Renal cortex interstitium (tissue), 11 donors: ENCODE results near the gene DCTN4. TPM values are rescaled to one million over a fixed set of nuclear protein-coding genes. Genes with fewer than 3 reads are reported as not detected.

ENCODE experiments used
- DNase-seq, 11 donors: peaks; one replicate each; pipeline ENCODE4 v3.0.0-alpha.2; 2013; ENCODE audit warnings: low read depth in 9 of 11, low spot score in 4 of 11; ENCODE audit errors: extremely low read depth in 1 of 11
- polyA plus RNA-seq, 3 donors: library from polyadenylated mRNA; unstranded; fragments of 120-200 nt; gene quantifications; one replicate each; pipeline ENCODE4 v1.2.1, GENCODE V29; 2013; ENCODE audit not compliant: insufficient read length in 3 of 3

Gene DCTN4
- polyA plus RNA-seq, 3 donors: 57.8 to 72.0 (median 68.9) TPM

GRCh38 chr5:150781706-150782614 lies 23.1 kb upstream of the DCTN4 start:
- DNase-seq: peak in 1 of 11 donors; percentile 66

DNA sequence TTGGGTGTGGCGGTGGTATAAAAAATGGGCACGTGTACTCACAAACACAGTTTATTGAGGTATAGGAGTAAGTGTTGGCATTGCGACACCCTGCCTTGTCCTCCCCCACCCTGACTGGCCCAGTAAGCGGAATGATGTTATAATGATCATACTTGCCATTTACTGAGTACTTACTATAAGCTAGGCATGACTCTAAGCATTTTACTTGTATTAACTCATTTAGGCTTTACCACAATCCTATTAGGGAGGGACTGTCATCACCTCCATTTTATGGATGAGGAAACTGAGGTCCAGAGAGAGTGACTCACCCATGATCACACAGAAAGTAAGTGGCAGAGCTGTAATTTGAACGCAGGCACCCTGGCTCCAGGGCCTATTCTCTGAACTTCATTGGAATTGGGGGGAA lies 22.0 kb upstream of the DCTN4 start:
- DNase-seq: no peak

GRCh38 chr5:150780187-150780692 lies 21.4 kb upstream of the DCTN4 start:
- DNase-seq: peak in 1 of 11 donors; percentile 37

- no peak for DNase-seq
Measured at GRCh38 chr5:150779397-150780186, 20.8 kb upstream of the DCTN4 start.

GRCh38 chr5:150778517-150779396 lies 19.9 kb upstream of the DCTN4 start, which contains the start of gene SMIM3:
SMIM3 (plus strand) TSS chr5:150778757; CDS start chr5:150795441, 16,684 bp downstream.
- DNase-seq: peak in 6 of 11 donors; percentile 68 to 87 (median 78)

DNA sequence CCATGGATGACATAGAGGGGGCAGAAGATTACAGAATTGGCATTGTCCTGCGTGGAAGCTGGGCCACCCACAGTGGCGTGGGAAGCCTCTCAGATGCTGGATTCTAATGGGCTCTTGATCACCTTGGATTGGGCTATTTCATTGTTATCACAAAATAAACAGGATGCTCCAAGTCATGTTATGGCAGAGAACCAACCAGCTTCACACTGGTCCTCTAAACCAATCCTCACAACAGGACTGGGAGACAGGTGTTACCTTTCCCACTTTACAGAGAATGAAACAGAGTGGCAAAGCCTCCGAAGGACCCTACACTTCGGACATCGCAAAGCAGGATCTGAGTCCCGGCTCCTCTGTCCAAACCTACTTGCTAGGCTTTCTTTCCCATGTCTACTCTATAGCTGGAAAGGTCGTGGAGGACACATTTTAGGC lies 19.3 kb upstream of the DCTN4 start:
- no peak for DNase-seq

DNA sequence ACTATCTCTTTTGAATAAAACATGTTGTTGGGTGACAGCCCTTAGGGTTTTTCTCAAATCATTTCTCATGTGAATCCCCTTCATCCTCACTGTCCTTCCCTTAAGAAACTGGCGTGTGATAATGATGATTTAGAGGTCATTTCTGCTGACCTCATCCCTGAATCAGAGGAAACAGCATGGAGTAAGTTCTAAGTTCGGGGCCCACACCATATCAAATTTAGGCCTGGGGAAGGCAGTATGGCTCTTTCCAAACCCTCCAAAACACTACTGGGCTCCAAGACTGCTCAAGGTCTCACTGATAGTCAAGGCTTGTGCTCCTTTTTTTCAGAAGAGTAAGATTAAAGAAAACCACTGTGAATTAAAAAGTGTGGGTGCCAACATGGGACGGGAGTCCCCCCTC lies 18.9 kb upstream of the DCTN4 start:
- no peak for DNase-seq

DNA sequence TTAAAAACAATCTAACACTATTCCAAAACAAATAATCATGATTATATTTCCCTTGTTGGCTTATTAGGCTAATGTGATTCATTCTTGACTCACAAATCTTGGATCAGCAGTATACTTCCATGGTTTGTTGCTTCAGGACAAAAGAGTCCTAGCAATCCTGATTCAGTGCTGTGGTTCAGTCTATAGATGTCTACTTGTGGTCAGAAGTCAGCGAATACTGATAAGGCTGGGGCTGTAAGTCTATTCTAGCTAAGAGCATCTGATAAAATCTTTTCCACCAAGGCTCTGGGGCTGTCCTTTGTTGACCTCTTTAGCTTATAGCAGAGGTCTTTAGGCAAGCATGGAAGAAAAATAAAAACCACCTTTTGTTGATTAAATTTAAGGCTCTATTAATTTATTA lies 15.3 kb upstream of the DCTN4 start:
- no peak for DNase-seq

DNA sequence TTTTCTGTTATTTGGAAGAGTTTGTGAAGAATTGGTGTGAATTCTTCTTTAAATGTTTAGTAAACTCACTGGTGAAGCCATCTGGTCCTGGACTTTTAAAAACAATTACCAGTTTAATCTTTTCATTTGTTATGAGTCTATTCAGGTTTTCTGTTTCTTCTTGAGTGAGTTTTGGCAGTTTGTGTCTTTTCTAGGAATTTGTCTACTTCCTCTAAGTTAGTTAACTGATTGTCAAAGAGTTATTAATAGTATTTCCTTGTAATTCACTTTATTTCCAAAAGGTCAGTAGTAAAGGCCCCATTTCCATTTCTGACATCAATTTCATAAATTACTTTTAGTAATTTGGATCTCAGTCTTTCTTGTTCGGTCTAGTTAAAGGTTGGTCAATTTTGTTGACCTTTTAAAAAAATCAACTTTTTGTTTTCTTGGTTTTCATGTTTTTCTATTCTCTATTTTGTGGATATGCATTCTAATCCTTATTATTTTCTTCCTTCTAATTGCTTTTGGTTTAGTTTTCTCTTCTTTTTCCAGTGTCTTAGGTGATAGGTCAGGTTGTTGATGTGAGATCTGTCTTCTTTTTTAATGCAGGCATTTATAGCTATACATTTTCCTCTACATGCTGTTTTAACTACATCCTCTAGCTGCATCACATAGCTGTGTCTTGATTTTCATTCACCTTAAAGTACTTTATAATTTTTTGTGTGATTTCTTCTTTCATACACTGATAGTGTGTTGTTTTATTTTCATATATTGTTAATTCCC lies 12.4 kb upstream of the DCTN4 start:
- DNase-seq: no peak

DNA sequence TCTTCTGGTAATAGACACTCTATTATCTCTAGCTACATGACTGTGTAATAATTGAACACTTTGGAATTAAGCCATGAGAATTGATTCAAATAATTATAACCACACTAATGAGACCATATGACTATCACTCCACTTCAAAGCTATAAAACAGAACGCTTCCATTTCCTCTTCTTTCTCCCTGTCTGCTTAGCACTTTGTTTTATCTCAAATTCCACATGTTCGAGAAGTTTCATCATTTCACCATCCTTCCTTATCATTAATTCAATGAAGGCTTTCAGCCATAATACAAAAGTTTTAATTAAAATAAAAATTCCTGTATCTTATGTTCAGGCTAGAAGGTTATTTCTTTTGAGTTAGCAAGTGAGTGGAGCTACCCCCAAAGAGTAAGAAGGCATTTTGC lies 7.4 kb upstream of the DCTN4 start:
- DNase-seq: no peak

- DNase-seq: no peak
Measured at GRCh38 chr5:150765799-150766169, 7.0 kb upstream of the DCTN4 start.

- no peak for DNase-seq
Measured at GRCh38 chr5:150765011-150765798, 6.4 kb upstream of the DCTN4 start.

DNA sequence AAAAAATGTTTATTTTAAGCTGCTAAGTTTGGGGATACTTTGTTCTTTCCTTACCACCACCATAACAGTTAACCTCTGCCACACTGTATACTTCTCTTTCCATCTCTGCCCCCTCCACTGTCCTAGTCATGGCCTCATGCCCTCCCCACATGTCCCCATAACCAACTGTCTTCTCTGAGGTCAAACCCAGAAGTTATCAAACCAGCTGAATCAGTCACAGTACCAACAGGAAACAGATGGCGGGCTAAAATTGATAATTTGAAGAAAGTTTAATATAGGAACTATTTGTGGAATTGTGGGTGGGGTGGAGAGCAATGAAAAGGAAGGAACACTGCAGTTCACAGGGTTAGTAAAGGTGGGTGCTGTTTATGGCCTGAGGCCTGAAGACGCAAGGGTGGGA lies 5.7 kb upstream of the DCTN4 start:
- no peak for DNase-seq

GRCh38 chr5:150763023-150763769 lies 4.4 kb upstream of the DCTN4 start:
- peak in 1 of 11 donors; percentile 48 for DNase-seq

GRCh38 chr5:150762211-150762610 lies 3.4 kb upstream of the DCTN4 start:
- DNase-seq: no peak

DNA sequence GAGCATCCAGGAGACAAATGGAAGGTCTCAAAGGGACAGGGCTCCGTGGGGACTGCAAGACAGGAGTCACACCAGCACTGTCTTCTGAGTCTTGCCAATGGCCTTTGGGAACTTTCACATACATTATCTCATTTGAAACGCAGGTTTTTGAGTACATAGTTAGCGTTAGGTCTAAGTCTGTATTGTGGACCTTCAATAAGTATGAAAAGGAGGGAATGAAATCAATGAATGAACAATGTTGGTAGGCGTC lies 442 bp upstream of the DCTN4 start:
- DNase-seq: peak in 1 of 11 donors; percentile 21

DNA sequence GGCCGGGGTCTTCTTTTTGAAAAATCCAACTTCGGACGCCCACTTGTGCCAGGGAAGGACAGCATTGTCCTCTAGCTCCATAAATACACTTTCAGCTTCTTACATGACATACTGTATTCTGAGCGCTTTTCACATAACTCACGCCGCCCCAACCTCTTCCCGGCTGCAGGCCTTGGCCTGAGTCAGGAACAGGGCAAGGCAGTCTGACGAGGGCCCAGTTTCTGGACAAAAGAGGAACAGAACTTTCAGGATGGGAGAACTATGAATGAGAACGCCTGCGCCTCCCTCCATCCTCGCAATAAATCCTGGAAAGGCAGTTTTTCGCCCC lies 650 bp downstream of the DCTN4 start:
- peak in 1 of 11 donors; percentile 70 for DNase-seq
